Right ventricle myocardium superior (tissue), 1 donor: ENCODE results near the gene RASSF5. TPM values are rescaled to one million over a fixed set of nuclear protein-coding genes. Genes with fewer than 3 reads are reported as not detected.
"Not testable (repeated sequence)": the region's sequence is repeated elsewhere in the genome, so short reads cannot be mapped to it uniquely, and the experiment has no call there.

Experiments
- ATAC-seq: fragments of 200-7000 bp; cut with Tn5 transposase; one replicate; pipeline ENCODE4 v1.9.1; 2020; ENCODE audit warnings: mild to moderate bottlenecking; ENCODE audit not compliant: poor library complexity
- DNase-seq: peaks from one replicate; pipeline ENCODE4 v3.0.0-alpha.2; 2020
- intact Hi-C: fragments of 100-400 bp; cut with DNase I; formaldehyde crosslinking; loops from one replicate; pipeline ENCODE4 v1.11.2; 2022
- total RNA-seq: library from RNA; stranded (reverse); fragmentation: NEBNext Ultra II Directional; extraction: Animal tissue kit (Norgen Biotek cat#: 25700); gene quantifications from one replicate; pipeline ENCODE4 v1.2.1, GENCODE V29; 2021
- donor health status: DM: no; HTN: yes; CAD: no; lungs with severe emphysema.

The RASSF5 gene
- total RNA-seq, 1 donor from 2014 or later, result 3.9 TPM

DNA sequence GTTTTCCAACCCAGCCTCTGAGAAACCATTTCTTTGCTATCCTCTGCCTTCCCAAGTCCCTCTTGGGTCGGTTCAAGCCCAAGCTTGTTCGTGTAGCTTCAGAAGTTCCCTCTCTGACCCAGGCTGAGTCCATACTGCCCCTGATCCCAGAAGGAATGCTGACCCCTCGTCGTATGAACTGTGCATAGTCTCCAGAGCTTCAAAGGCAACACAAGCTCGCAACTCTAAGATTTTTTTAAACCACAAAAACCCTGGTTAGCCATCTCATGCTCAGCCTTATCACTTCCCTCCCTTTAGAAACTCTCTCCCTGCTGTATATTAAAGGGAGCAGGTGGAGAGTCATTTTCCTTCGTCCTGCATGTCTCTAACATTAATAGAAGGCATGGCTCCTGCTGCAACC, 81.2 kb downstream of the RASSF5 start:
- ATAC-seq (no peak), DNase-seq (no peak)
- intact Hi-C loops, result no loop called here

DNA sequence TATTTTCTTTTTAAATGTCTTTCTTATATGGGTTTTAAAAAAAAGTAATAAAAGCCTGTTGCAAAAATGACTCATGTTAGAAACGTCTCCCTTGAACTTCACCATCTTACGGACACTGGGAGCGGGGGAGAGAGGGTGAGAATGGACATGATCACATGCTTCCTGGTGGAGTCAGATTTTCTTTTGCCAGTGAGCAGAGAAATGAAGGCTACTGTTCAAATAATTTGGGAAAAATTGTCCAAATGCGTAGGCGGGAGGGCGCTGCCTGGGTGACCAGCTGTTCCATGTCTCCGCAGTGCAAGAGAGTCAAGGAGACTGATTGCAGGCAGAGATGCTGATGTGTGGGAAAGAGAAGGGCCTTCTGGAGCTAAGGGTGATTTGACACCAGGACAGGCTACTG, 81.9 kb downstream of the RASSF5 start:
- intact Hi-C loops, result no loop called here
- peak; percentile 75 for ATAC-seq
- DNase-seq, result no peak

DNA sequence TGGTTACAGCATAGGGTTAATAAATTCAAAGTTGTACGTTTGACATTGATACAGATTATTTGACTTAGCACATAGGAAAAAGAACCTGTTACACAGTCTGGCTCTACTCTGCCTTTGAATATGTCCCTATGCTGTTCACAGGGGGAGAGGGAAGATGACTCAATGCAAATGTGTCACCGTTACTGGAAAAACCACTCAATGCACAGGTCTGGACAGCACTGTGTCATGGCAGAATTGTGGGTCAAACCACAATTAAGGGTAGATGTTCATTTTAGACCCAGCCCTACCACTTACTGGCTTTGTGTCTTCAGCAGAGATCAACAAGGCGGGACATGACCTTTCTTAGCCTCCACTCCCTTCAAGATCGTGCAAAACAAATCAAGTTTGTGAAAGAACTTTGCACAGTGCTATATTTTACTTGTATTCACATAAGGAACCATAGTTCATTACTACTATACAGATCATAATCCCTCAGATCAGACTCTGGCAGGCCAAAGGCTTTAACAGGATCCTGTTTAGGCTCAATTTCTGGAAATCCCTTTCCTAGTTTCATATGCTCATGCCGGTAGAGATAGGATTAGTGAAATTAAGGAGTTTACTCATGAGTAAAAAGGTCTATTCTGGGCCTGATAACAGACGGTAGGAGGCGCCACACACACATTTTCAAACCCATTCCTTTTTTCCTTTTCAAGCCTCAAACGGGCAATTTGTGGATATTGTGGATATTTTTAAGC, 82.9 kb downstream of the RASSF5 start:
- DNase-seq (no peak), ATAC-seq (no peak)
- intact Hi-C loops, result no loop called here

- no peak for DNase-seq
- ATAC-seq, result no peak
- intact Hi-C loops, result no loop called here
Measured at GRCh38 chr1:206591226-206591625, 83.9 kb downstream of the RASSF5 start.

DNA sequence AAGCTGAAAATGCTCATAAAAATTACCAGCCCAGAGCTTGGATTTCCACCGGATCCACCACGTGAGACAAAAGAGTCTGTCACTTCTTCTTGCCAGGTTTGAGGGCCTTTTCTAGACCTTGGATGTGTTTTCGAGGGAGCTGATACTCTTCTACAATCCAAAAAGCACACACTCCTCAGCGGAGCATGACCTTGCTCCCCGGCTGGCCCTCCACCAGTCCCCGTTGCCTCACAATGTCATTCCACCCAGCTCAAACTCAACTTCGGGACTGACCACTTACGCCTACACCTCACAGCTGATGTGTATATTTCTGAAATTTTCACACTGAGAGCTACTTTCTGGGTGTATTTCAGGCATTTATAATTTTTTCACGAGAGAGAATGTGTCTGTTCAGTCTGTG, 84.4 kb downstream of the RASSF5 start:
- no peak for ATAC-seq

DNA sequence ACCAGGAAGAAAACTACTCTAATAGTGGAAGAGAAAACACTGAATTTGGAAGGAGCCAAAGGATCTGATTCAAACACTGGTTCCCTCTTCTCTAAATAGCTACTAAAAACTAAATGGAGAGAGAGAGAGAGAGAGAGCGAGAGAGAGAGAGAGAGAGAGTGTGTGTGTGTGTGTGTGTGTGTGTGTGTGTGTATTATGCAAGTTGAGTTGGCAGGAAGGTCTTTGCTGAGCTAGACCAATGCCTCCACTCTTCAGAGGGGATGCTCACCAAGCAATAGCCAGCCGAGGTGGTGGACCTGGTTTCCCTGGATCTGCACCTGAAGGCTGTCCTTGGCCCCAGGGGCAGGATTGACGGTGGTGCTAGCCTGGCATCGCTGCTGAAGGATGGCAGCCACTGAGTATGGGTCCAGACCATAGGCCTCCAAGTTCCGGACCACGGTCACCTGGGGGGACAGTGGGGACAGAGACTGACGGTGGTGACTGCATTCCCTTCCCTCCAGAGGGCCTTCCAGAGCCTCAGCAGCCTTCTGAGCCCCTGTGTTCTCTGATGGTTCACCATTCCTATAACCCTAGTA, 86.1 kb downstream of the RASSF5 start:
- DNase-seq (no peak), ATAC-seq (no peak)
- intact Hi-C loops, result no loop called here

More for the DNA sequence above, 84.4 kb downstream of the RASSF5 start:
- intact Hi-C loops, result no loop called here
- DNase-seq, result no peak

- intact Hi-C loops, result no loop called here
- ATAC-seq, result no peak
Measured at GRCh38 chr1:206595581-206596318, 88.4 kb downstream of the RASSF5 start.

GRCh38 chr1:206596319-206596666, 89.0 kb downstream of the RASSF5 start:
- ATAC-seq (no peak), DNase-seq (no peak)
- intact Hi-C loops, result no loop called here

More at GRCh38 chr1:206595581-206596318, 88.4 kb downstream of the RASSF5 start:
- no peak for DNase-seq

- DNase-seq (no peak), ATAC-seq (no peak)
- intact Hi-C loops, result loop anchor here (10.0 kb wide), 1 partner anchor 384 kb away; no protein-coding TSS in a partner anchor
Measured at GRCh38 chr1:206600527-206600926, 93.2 kb downstream of the RASSF5 start.

GRCh38 chr1:206604861-206605260, 97.5 kb downstream of the RASSF5 start:
- intact Hi-C loops, result loop anchor here (10.0 kb wide), 1 partner anchor 380 kb away; no protein-coding TSS in a partner anchor
- ATAC-seq (no peak), DNase-seq (no peak)

DNA sequence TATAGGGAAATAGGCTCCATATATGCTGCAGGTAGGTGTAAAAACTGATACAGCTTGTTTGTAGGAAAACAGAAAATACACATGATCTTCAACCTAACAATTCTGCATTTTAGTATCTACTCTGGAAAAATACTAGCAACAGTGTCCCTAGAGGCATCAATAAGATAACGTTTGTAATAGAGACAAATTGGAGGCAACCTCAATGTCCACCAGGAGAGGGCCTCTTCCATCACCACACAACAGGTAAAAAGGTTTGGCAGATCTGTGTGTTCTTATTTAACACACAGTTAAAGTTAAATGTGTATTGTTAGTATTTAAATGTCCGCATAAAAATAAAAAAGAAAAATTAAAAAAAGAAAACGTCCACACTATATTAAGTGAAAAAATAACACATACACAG, 99.5 kb downstream of the RASSF5 start:
- DNase-seq (no peak), ATAC-seq (no peak)
- intact Hi-C loops, result loop anchor here (10.0 kb wide), 1 partner anchor 378 kb away; no protein-coding TSS in a partner anchor

DNA sequence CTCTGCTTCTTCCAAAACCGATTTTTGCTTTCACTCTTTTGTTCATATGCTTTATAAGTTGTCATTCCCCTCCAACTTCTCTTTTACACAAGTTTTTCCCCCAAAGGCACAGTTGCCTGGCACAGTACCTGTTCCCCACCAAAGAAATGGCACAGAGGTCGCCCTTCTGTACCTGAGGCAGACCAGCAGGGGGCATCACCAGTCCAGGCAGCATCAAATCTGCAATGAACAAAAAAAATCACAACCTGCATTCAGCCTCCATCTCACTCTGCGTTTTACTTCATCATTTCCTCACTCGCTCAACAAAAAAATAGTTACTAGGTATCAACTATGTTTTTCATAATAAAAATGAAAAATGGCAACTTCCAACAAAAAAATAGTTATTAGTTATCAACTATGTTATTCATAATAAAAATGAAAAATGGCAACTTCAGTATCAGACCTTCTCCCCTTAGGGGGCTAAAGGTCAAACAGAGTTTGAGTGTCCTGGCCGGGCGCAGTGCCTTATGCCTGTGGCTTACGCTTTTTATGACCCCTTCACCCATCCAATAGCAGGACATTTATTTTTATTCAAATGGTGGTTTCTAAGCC, 100.9 kb downstream of the RASSF5 start:
- intact Hi-C loops, result loop anchor here (10.0 kb wide), 1 partner anchor 377 kb away; no protein-coding TSS in a partner anchor
- DNase-seq, result no peak
- no peak for ATAC-seq

GRCh38 chr1:206609229-206609991, 102.1 kb downstream of the RASSF5 start:
- intact Hi-C loops, result loop anchor here (10.0 kb wide), 1 partner anchor 375 kb away; no protein-coding TSS in a partner anchor
- DNase-seq (no peak), ATAC-seq (no peak)

GRCh38 chr1:206612129-206612876, 105.0 kb downstream of the RASSF5 start, which contains the start of gene EIF2D:
Gene EIF2D (minus strand): TSS chr1:206612465. CDS start chr1:206612342, 123 bp downstream.
- intact Hi-C loops, result no loop called here
- DNase-seq (peak; percentile 96), ATAC-seq (peak; percentile 100)

- ATAC-seq, intact Hi-C loops, DNase-seq: not testable (repeated sequence)
Measured at GRCh38 chr1:206626396-206626795, 119.1 kb downstream of the RASSF5 start.

DNA sequence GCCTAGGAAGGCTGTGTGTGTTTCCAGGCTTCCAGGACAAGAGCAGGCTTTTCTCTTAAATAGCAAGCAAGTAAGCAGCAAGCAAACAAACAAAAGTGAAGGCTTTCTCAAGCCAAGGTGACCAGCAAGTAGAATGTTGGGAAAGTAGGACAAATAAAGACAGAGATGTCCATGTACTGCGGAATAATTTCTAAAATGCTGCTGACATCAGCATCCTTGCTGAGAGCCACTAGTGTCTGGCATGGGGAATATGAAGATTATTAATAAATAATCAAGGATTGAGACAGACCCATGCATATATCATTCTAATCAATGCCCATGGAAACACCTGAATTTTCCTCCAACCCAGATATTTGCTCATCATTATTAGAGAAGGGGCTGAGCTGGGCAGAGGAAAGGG, 121.6 kb downstream of the RASSF5 start:
- ATAC-seq (no peak), DNase-seq (no peak)
- intact Hi-C loops, result no loop called here

DNA sequence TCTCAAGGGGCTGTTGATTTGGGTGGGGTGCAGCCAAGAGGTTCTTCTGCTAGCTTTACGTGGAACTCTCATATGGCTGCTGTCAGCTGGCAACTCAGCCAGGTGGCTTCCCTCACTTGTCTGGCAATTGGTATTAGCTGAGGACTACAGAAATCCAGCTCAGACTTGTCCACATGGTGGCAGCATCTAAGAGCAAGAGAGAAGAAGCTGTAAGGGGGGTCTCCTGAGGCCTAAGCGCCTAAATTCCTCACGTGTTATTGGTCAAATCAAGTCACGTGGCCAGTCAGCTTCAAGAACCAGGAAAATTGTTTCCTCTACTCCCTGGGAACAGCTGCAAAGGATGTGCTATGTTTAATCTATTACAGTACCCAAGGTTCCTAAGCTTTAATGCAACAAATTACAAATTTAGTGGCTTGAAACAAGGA, 123.8 kb downstream of the RASSF5 start:
- ATAC-seq (peak; percentile 47), DNase-seq (peak; percentile 65)
- intact Hi-C loops, result loop anchor here (5.0 to 10.0 kb wide), 3 partner anchors 36 to 281 kb away; no protein-coding TSS in a partner anchor
